ENCODE measurements around the gene FSTL5. TPM values are rescaled to one million over a fixed set of nuclear protein-coding genes. Genes with fewer than 3 reads are reported as not detected.

The FSTL5 gene
- total RNA-seq, 1 experiment from 2014 or later: 0.55 TPM

DNA sequence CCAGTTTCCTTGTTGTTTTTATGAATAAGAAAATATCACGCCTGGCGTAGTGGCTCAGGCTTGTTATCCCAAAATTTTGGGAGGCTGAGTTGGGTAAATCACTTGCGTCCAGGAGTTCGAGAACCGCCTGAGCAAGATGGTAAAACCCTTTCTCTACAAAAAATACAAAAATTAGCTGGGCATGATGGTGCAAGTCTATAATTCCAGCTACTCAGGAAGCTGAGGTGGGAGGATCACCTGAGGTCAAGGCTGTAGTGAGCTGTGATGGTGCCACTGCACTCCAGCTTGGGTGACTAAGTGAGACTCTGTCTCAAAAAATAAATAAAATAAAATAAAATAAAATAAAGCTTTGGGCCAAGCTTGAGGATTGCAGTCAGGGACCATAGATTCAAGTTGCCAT lies 827.2 kb downstream of the FSTL5 start:
- H3K27me3 Mint-ChIP-seq (ENCODE audit: low read depth): no peaks in the 10 kb centered on the region
- ChIA-PET CTCF (no interaction called here), POLR2A (no interaction called here)

More for the DNA sequence above, 827.2 kb downstream of the FSTL5 start:
- ATAC-seq (no peak), DNase-seq (ENCODE audit: low spot score) (no peak)
- no peak for TF ChIP-seq MXD4 (CRISPR knock-in tag; IDR thresholded peaks at IDR 0.05; ENCODE audit: borderline replicate concordance)
- TF ChIP-seq, protein P1, sequence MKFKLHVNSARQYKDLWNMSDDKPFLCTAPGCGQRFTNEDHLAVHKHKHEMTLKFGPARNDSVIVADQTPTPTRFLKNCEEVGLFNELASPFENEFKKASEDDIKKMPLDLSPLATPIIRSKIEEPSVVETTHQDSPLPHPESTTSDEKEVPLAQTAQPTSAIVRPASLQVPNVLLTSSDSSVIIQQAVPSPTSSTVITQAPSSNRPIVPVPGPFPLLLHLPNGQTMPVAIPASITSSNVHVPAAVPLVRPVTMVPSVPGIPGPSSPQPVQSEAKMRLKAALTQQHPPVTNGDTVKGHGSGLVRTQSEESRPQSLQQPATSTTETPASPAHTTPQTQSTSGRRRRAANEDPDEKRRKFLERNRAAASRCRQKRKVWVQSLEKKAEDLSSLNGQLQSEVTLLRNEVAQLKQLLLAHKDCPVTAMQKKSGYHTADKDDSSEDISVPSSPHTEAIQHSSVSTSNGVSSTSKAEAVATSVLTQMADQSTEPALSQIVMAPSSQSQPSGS (CRISPR knock-in tag; IDR thresholded peaks at IDR 0.05; ENCODE audit: borderline replicate concordance, low read depth): no peak
- TF ChIP-seq, protein P2, sequence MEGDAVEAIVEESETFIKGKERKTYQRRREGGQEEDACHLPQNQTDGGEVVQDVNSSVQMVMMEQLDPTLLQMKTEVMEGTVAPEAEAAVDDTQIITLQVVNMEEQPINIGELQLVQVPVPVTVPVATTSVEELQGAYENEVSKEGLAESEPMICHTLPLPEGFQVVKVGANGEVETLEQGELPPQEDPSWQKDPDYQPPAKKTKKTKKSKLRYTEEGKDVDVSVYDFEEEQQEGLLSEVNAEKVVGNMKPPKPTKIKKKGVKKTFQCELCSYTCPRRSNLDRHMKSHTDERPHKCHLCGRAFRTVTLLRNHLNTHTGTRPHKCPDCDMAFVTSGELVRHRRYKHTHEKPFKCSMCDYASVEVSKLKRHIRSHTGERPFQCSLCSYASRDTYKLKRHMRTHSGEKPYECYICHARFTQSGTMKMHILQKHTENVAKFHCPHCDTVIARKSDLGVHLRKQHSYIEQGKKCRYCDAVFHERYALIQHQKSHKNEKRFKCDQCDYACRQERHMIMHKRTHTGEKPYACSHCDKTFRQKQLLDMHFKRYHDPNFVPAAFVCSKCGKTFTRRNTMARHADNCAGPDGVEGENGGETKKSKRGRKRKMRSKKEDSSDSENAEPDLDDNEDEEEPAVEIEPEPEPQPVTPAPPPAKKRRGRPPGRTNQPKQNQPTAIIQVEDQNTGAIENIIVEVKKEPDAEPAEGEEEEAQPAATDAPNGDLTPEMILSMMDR (IDR thresholded peaks at IDR 0.05): no peak
- TF ChIP-seq, protein P3, sequence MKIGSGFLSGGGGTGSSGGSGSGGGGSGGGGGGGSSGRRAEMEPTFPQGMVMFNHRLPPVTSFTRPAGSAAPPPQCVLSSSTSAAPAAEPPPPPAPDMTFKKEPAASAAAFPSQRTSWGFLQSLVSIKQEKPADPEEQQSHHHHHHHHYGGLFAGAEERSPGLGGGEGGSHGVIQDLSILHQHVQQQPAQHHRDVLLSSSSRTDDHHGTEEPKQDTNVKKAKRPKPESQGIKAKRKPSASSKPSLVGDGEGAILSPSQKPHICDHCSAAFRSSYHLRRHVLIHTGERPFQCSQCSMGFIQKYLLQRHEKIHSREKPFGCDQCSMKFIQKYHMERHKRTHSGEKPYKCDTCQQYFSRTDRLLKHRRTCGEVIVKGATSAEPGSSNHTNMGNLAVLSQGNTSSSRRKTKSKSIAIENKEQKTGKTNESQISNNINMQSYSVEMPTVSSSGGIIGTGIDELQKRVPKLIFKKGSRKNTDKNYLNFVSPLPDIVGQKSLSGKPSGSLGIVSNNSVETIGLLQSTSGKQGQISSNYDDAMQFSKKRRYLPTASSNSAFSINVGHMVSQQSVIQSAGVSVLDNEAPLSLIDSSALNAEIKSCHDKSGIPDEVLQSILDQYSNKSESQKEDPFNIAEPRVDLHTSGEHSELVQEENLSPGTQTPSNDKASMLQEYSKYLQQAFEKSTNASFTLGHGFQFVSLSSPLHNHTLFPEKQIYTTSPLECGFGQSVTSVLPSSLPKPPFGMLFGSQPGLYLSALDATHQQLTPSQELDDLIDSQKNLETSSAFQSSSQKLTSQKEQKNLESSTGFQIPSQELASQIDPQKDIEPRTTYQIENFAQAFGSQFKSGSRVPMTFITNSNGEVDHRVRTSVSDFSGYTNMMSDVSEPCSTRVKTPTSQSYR (CRISPR knock-in tag; IDR thresholded peaks at IDR 0.05): no peak
- no peak for TF ChIP-seq NFE2L1 (CRISPR knock-in tag; IDR thresholded peaks at IDR 0.05)
- TF ChIP-seq ZBTB21 (CRISPR knock-in tag; IDR thresholded peaks at IDR 0.05; ENCODE audit: borderline replicate concordance): no peak
- TF ChIP-seq ZNF317 (CRISPR knock-in tag; IDR thresholded peaks at IDR 0.05; ENCODE audit: borderline replicate concordance, low read depth): no peak
- TF ChIP-seq ESRRA (CRISPR knock-in tag; IDR thresholded peaks at IDR 0.05; ENCODE audit: borderline replicate concordance): no peak
- TF ChIP-seq, protein P4, sequence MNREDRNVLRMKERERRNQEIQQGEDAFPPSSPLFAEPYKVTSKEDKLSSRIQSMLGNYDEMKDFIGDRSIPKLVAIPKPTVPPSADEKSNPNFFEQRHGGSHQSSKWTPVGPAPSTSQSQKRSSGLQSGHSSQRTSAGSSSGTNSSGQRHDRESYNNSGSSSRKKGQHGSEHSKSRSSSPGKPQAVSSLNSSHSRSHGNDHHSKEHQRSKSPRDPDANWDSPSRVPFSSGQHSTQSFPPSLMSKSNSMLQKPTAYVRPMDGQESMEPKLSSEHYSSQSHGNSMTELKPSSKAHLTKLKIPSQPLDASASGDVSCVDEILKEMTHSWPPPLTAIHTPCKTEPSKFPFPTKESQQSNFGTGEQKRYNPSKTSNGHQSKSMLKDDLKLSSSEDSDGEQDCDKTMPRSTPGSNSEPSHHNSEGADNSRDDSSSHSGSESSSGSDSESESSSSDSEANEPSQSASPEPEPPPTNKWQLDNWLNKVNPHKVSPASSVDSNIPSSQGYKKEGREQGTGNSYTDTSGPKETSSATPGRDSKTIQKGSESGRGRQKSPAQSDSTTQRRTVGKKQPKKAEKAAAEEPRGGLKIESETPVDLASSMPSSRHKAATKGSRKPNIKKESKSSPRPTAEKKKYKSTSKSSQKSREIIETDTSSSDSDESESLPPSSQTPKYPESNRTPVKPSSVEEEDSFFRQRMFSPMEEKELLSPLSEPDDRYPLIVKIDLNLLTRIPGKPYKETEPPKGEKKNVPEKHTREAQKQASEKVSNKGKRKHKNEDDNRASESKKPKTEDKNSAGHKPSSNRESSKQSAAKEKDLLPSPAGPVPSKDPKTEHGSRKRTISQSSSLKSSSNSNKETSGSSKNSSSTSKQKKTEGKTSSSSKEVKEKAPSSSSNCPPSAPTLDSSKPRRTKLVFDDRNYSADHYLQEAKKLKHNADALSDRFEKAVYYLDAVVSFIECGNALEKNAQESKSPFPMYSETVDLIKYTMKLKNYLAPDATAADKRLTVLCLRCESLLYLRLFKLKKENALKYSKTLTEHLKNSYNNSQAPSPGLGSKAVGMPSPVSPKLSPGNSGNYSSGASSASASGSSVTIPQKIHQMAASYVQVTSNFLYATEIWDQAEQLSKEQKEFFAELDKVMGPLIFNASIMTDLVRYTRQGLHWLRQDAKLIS (CRISPR knock-in tag; IDR thresholded peaks at IDR 0.05; ENCODE audit: borderline replicate concordance): no peak
- no peak for TF ChIP-seq HMGA2 (CRISPR knock-in tag; IDR thresholded peaks at IDR 0.05)
- TF ChIP-seq ZNF232 (CRISPR knock-in tag; IDR thresholded peaks at IDR 0.05): no peak
- TF ChIP-seq, protein P5, sequence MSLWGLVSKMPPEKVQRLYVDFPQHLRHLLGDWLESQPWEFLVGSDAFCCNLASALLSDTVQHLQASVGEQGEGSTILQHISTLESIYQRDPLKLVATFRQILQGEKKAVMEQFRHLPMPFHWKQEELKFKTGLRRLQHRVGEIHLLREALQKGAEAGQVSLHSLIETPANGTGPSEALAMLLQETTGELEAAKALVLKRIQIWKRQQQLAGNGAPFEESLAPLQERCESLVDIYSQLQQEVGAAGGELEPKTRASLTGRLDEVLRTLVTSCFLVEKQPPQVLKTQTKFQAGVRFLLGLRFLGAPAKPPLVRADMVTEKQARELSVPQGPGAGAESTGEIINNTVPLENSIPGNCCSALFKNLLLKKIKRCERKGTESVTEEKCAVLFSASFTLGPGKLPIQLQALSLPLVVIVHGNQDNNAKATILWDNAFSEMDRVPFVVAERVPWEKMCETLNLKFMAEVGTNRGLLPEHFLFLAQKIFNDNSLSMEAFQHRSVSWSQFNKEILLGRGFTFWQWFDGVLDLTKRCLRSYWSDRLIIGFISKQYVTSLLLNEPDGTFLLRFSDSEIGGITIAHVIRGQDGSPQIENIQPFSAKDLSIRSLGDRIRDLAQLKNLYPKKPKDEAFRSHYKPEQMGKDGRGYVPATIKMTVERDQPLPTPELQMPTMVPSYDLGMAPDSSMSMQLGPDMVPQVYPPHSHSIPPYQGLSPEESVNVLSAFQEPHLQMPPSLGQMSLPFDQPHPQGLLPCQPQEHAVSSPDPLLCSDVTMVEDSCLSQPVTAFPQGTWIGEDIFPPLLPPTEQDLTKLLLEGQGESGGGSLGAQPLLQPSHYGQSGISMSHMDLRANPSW (CRISPR knock-in tag; conservative IDR thresholded peaks at IDR 0.05; ENCODE audit: low read depth): no peak
- no peak for TF ChIP-seq ZNF396 (CRISPR knock-in tag; IDR thresholded peaks at IDR 0.05; ENCODE audit: borderline replicate concordance)
- TF ChIP-seq CBFB (CRISPR knock-in tag; IDR thresholded peaks at IDR 0.05; ENCODE audit: low read depth): no peak
- TF ChIP-seq, protein P6, sequence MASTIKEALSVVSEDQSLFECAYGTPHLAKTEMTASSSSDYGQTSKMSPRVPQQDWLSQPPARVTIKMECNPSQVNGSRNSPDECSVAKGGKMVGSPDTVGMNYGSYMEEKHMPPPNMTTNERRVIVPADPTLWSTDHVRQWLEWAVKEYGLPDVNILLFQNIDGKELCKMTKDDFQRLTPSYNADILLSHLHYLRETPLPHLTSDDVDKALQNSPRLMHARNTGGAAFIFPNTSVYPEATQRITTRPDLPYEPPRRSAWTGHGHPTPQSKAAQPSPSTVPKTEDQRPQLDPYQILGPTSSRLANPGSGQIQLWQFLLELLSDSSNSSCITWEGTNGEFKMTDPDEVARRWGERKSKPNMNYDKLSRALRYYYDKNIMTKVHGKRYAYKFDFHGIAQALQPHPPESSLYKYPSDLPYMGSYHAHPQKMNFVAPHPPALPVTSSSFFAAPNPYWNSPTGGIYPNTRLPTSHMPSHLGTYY (CRISPR knock-in tag; IDR thresholded peaks at IDR 0.05): no peak
- H3K4me1 Mint-ChIP-seq: no peaks in the 10 kb centered on the region
- no peak overlapping the region for H3K4me3 Mint-ChIP-seq
- H3K36me3 Mint-ChIP-seq: no peaks in the 10 kb centered on the region
- no peak overlapping the region for H3K27ac Mint-ChIP-seq
- H3K9me3 Mint-ChIP-seq: no peaks in the 10 kb centered on the region
